Lower leg skin (tissue), 3 donors: ENCODE results near the gene MTNR1A.

Source experiments
- CTCF ChIP-seq, 3 donors: fragments of 450-650 bp; IDR thresholded peaks; one replicate each; pipeline ENCODE4 v1.5.1; 2016; ENCODE audit warnings: antibody characterized with exemption in 3 of 3, mild to moderate bottlenecking in 3 of 3, moderate library complexity in 2 of 3
- POLR2A ChIP-seq, 2 donors: fragments of 450-650 bp; IDR thresholded peaks; one replicate each; pipeline ENCODE4 v1.6.1; 2016 to 2017; ENCODE audit warnings: antibody characterized with exemption in 2 of 2, mild to moderate bottlenecking in 1 of 2, moderate library complexity in 1 of 2

DNA sequence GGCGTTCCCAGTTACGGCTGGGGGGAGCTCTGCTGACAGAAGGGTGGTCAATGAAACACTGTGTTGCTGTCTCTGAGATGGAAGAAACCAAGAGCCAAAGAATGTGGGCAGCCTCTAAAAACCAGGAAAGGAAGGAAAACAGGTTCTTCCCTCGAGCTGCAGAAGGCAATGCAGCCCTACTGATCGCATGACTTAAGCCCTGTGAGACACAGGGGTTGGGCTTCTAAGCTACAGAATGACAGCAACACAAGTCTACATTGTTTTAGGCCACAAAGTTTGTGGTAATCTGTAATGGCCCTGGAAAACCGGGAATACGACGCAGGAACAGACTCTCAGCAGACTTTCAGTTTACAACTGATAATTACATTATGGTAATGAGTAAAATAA is 38.2 kb upstream of the MTNR1A start:
- TF ChIP-seq CTCF (IDR thresholded peaks at IDR 0.05) (no peak), POLR2A (IDR thresholded peaks at IDR 0.05) (no peak)
